Neuronal stem cell (in vitro differentiated cells): ENCODE results near the gene CORO1C. TPM values are rescaled to one million over a fixed set of nuclear protein-coding genes. Genes with fewer than 3 reads are reported as not detected.

Experiments
- DNase-seq: peaks from one replicate; pipeline ENCODE4 v3.0.0-alpha.2; 2013; ENCODE audit warnings: low spot score
- H2AFZ ChIP-seq: one replicate; pipeline ENCODE4 v1.6.1; 2013; ENCODE audit warnings: mild to moderate bottlenecking, low read length, inconsistent platforms
- H2AK5ac ChIP-seq: 2 replicates; pipeline ENCODE4 v1.6.1; 2013; ENCODE audit warnings: low read depth, mild to moderate bottlenecking, inconsistent platforms, low read length, moderate library complexity, mixed read lengths
- H2BK120ac ChIP-seq: 2 replicates; pipeline ENCODE4 v1.6.1; 2013; ENCODE audit warnings: low read depth, mild to moderate bottlenecking, inconsistent platforms, low read length, moderate library complexity, mixed read lengths
- H2BK12ac ChIP-seq: one replicate; pipeline ENCODE4 v1.6.1; 2013; ENCODE audit warnings: low read length, inconsistent platforms
- H2BK15ac ChIP-seq: 2 replicates; pipeline ENCODE4 v1.6.1; 2013; ENCODE audit warnings: mild to moderate bottlenecking, low read length, inconsistent platforms, mixed read lengths
- H2BK5ac ChIP-seq: one replicate; pipeline ENCODE4 v1.6.1; 2013; ENCODE audit warnings: inconsistent platforms, mild to moderate bottlenecking, low read length, moderate library complexity
- H3K14ac ChIP-seq: one replicate; pipeline ENCODE4 v1.6.1; 2013; ENCODE audit warnings: low read length, inconsistent platforms
- H3K18ac ChIP-seq: 2 replicates; pipeline ENCODE4 v1.6.1; 2013; ENCODE audit warnings: low read length, inconsistent platforms
- H3K23ac ChIP-seq: 2 replicates; pipeline ENCODE4 v1.6.1; 2013; ENCODE audit warnings: low read depth, mild to moderate bottlenecking, mixed read lengths, low read length, inconsistent platforms; ENCODE audit not compliant: poor library complexity
- H3K27ac ChIP-seq: replicated peaks from 3 replicates; pipeline ENCODE4 v1.5.1; 2013; ENCODE audit warnings: low read length, inconsistent platforms
- H3K27me3 ChIP-seq, 3 experiments: 2 replicates each; pipeline ENCODE4 v1.6.1; 2013; ENCODE audit warnings: low read length in 3 of 3, mild to moderate bottlenecking in 2 of 3, inconsistent platforms in 1 of 3, low read depth in 1 of 3, mixed read lengths in 1 of 3, moderate library complexity in 1 of 3; ENCODE audit not compliant: control insufficient read depth in 3 of 3, insufficient read depth in 3 of 3
- H3K36me3 ChIP-seq, 2 donors: replicated peaks in 1 of 2; 2 replicates each; pipeline ENCODE4 v1.6.1; 2013; ENCODE audit warnings: low read length in 2 of 2; ENCODE audit not compliant: control insufficient read depth in 2 of 2, insufficient read depth in 2 of 2
- H3K4ac ChIP-seq: 2 replicates; pipeline ENCODE4 v1.6.1; 2013; ENCODE audit warnings: inconsistent platforms, mild to moderate bottlenecking, low read length, moderate library complexity
- H3K4me1 ChIP-seq, 2 donors: 1 replicate in 1 of 2; 2 replicates in 1 of 2; pipeline ENCODE4 v1.6.1; 2013; ENCODE audit warnings: low read length in 2 of 2, low read depth in 1 of 2; ENCODE audit not compliant: control insufficient read depth in 2 of 2, insufficient read depth in 1 of 2
- H3K4me2 ChIP-seq: one replicate; pipeline ENCODE4 v1.6.1; 2013; ENCODE audit warnings: mild to moderate bottlenecking, low read length, inconsistent platforms; ENCODE audit not compliant: insufficient read depth, poor library complexity, severe bottlenecking
- H3K4me3 ChIP-seq, 2 donors: 2 replicates each; pipeline ENCODE4 v1.5.1; 2013; ENCODE audit warnings: low read length in 2 of 2, mild to moderate bottlenecking in 2 of 2, inconsistent platforms in 1 of 2, moderate library complexity in 1 of 2
- H3K79me1 ChIP-seq: one replicate; pipeline ENCODE4 v1.6.1; 2013; ENCODE audit warnings: low read depth, mild to moderate bottlenecking, inconsistent platforms, low read length, moderate library complexity
- H3K9ac ChIP-seq: one replicate; pipeline ENCODE4 v1.6.1; 2013; ENCODE audit warnings: mild to moderate bottlenecking, low read depth, low read length, inconsistent platforms; ENCODE audit not compliant: poor library complexity
- H3K9me3 ChIP-seq, 2 donors: replicated peaks in 1 of 2; 2 replicates each; pipeline versions ENCODE3 to v1.6.1; 2013; ENCODE audit warnings: low read length in 2 of 2, mild to moderate bottlenecking in 2 of 2, inconsistent platforms in 1 of 2, low read depth in 1 of 2, mixed read lengths in 1 of 2, moderate library complexity in 1 of 2; ENCODE audit not compliant: control insufficient read depth in 2 of 2, insufficient read depth in 1 of 2
- H4K8ac ChIP-seq: one replicate; pipeline ENCODE4 v1.6.1; 2013; ENCODE audit warnings: low read depth, mild to moderate bottlenecking, inconsistent platforms, low read length, moderate library complexity
- H4K91ac ChIP-seq: one replicate; pipeline ENCODE4 v1.6.1; 2013; ENCODE audit warnings: low read length, low read depth, mild to moderate bottlenecking, inconsistent platforms; ENCODE audit not compliant: poor library complexity
- WGBS, 2 donors: extraction: QIAGEN DNeasy Blood & Tissue Kit; methylation state at CpG; one replicate each; pipeline ENCODE4 v1.1.7; 2013; ENCODE audit warnings: missing lambda C conversion rate in 2 of 2, mixed read lengths in 1 of 2; ENCODE audit not compliant: insufficient read length in 2 of 2, insufficient replicate concordance in 1 of 2; ENCODE audit errors: extremely low coverage in 2 of 2; 5-methylcytosine and 5-hydroxymethylcytosine counted together
- small RNA-seq: library from polyadenylated mRNA; stranded (forward); fragments of <200 nt; extraction: miRNeasy Mini kit (QIAGEN cat#:217004); gene quantifications from one replicate; pipeline ENCODE3, GENCODE V24; 2013; ENCODE audit not compliant: insufficient read depth

Gene CORO1C

DNA sequence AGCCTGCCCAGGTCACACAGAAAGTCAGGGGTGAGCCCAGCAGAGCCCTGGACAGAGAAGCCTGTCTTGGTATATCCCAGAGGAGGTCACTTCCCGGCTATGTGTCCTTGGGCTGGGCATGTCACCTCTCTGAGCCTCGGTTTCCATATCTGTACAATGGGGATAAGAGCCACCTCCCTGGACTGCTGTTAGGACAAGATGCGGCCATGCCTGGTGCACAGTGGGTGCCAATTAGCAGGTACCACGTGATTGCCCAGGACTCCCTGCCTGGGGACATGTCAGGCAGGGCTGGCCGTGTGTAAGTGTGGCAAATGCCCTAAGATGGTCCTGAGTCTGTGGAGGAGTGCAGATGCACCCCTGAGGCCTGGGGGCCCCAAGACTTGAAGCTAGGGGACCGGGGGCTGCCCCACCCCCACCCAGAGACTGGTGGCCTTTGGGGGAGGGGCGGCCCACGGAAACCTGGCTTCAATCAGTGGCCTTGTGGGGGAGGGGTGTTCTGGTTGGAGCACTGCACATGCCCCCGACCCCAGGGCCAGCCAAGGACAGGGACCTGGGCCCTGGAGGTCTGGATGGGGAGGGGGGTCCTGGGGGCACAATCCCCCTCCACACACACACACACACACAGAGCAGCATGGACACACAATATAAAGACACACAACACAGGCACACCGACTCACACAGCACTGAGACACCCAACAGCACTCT lies 134.3 kb downstream of the CORO1C start:
- WGBS, 2 donors, result no CpG with 5 or more reads among the region's 10 CpGs
- peak overlapping the region; percentile 8 to 19 for H3K4me3 ChIP-seq

DNA sequence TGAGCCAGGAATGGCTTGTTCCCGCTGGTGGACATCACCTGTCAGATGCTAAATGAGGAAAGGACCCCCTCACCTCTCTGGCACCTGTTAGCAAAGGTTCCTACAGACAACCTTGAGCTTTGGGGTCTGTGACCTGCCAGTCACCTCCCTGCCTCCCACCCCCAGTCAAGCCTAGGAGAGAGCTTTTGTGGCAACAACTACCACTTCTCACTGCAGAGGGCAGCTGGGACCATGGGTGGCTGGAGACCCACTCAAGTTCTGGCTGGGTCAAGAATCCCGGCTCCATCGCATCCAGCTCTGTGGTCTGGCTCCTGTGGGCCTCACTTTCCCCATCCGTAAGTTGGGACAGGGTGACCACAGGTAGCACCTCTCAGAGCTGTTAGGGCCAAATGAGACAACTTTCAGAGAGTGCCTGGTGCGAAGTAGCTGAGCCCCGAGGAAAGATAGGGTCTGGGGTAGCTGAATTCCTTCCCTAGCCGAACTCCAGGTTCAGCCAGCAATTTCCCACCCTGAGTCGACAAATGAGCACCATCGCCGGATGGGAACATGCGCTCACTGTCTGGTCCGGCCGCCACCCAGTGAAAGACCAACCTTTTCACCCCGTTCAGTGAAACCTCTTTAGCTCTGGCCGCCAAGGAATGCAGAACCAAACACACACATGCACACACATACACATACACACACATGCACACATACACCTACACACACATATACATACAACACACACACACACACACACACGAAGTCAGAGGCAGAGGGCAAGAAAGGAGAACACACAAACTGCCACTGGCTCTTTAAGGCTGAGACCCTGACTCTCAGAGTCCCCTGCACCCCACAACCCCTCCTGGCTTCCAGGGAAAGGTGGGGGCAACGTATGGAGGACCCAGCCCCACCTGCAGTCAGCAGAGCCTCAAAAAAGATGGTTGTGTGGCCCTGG lies 135.3 kb downstream of the CORO1C start:
- Histone ChIP-seq H3K27me3 (no peaks in the 10 kb centered on the region), H2BK12ac (no peak overlapping the region), H3K9me3 (no peaks in the 10 kb centered on the region), H2BK120ac (no peak overlapping the region), H3K18ac (no peak overlapping the region), H4K8ac (no peak overlapping the region), H2BK5ac (no peak overlapping the region), H3K23ac (no peak overlapping the region), H2BK15ac (no peak overlapping the region), H3K4me2 (no peak overlapping the region), H3K27ac (no peak overlapping the region), H3K14ac (no peak overlapping the region), H3K4me3 (no peak overlapping the region), H2AK5ac (no peak overlapping the region), H3K9ac (no peak overlapping the region), H3K4ac (no peak overlapping the region), H2AFZ (no peak overlapping the region), H3K36me3 (no peaks in the 10 kb centered on the region), H4K91ac (no peak overlapping the region), H3K4me1 (peaks cover 12 to 13% of the 10 kb centered on the region in 2 donors), H3K79me1 (no peaks in the 10 kb centered on the region)
- no peak for DNase-seq
- WGBS, 2 donors, result no CpG with 5 or more reads among the region's 17 CpGs

More for the DNA sequence above, 134.3 kb downstream of the CORO1C start:
- no peaks in the 10 kb centered on the region for H3K36me3 ChIP-seq
- peak overlapping the region; percentile 78 for H3K18ac ChIP-seq
- H3K4ac ChIP-seq, result no peak overlapping the region
- no peak overlapping the region for H3K27ac ChIP-seq
- peak overlapping the region; percentile 83 for H2AFZ ChIP-seq
- H2BK12ac ChIP-seq, result peak overlapping the region; percentile 63
- no peak overlapping the region for H2BK120ac ChIP-seq
- no peaks in the 10 kb centered on the region for H3K27me3 ChIP-seq
- H3K23ac ChIP-seq, result no peak overlapping the region
- H3K9me3 ChIP-seq, result no peaks in the 10 kb centered on the region
- H4K91ac ChIP-seq, result peak overlapping the region; percentile 38
- H2AK5ac ChIP-seq, result peak overlapping the region; percentile 43
- peak overlapping the region; percentile 18 for H2BK15ac ChIP-seq
- no peaks in the 10 kb centered on the region for H3K79me1 ChIP-seq
- no peak for DNase-seq
- H3K9ac ChIP-seq, result no peak overlapping the region
- H4K8ac ChIP-seq, result peak overlapping the region; percentile 29
- no peak overlapping the region for H2BK5ac ChIP-seq
- peaks cover 13 to 16% of the 10 kb centered on the region in 2 donors for H3K4me1 ChIP-seq
- H3K4me2 ChIP-seq, result no peak overlapping the region
- no peak overlapping the region for H3K14ac ChIP-seq

Small RNAs within 50 kb of the gene (small RNA-seq; reads per million reads assigned to genes)
- gene AC087893.2, result not detected
- not detected for gene RF00019
- not detected for gene RF00561
- gene RNU7-169P, result not detected
